ENCODE measurements around the gene MPPE1.
A peak's percentile ranks its signal among the peaks of the same experiment; 100 is the strongest.
"Not testable (repeated sequence)": the region's sequence is repeated elsewhere in the genome, so short reads cannot be mapped to it uniquely, and the experiment has no call there.

The MPPE1 gene, protein sequence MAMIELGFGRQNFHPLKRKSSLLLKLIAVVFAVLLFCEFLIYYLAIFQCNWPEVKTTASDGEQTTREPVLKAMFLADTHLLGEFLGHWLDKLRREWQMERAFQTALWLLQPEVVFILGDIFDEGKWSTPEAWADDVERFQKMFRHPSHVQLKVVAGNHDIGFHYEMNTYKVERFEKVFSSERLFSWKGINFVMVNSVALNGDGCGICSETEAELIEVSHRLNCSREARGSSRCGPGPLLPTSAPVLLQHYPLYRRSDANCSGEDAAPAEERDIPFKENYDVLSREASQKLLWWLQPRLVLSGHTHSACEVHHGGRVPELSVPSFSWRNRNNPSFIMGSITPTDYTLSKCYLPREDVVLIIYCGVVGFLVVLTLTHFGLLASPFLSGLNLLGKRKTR

DNA sequence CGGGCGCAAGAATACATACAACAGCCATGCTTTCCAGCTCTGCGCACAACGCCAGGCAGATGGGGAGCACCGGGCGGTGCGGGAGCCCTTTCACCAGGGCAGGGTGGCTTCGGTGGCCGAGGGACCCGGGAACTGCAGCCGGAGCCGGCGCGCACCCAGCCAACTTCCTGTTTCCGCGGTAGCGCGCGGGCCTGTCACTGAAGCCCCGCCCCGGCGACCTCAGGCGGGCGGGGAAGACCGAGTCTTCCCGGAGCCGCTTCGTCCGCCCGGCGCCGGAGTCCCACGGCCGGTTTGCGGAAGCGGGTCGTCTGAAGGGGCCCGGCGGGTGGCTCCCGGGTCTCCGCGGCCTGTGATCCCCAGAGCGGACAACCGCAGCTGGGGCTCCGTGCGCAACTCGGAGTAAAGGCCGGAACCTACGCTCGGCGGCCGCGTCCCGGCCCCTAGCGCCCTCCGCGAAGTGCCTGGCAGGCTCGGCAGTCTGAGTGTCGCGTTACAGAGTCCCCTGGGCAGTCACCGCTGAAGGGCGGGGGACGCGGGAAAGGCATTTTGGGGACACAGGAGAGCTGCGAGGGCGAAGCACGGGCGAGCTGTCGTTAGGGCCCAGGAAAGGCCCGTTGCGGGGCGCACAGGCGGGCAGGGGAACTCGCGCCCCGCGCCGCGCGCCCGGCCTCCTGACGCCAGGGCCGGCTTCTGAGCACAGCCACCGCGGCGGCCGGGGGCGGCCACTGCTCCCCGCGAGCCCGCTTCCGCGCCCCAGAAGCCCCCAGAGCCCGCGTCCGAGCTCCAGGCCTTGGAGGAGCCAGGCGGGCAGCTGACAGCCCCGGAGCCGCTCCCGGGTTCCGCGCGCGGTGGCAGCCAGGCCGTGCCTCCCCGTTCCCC lies at the start of gene MPPE1:
Gene MPPE1 (minus strand): TSS at position 136 of the 879 bp plus-strand sequence. CDS start 11,053 bp downstream, outside the sequence.
- H3K9me3 Mint-ChIP-seq: no peaks in the 10 kb centered on the region
- H3K4me3 Mint-ChIP-seq: peak within 1 kb of the TSS; percentile 83
- ATAC-seq (peak; percentile 95), DNase-seq (ENCODE audit: low spot score in 2 of 2) (peak; percentile 79 to 89)
- H3K27ac Mint-ChIP-seq: peak within 1 kb of the TSS; percentile 89
- H3K36me3 Mint-ChIP-seq: peaks cover 21% of the 10 kb centered on the region
- H3K4me1 Mint-ChIP-seq: peaks cover 12% of the 10 kb centered on the region

DNA sequence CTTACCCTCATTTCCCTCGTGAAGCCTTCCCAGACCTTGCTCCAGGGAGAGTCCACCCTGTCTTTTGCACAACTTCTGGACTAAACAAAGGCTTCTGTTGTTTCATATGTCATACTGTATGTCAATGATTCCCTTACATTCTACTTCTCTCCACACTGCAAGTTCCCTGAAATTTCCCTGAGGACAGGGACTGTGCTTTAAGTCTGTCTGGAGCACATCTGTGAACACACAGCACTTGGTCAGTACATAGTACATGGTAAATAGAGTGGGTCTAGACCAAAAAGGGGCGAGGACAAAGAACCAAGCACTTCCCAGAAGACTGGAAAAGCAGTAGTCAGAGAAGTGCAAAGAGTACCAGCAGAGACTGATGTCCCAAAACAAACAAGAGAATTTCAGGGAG lies 49.5 kb upstream of the MPPE1 start:
- H3K4me1 Mint-ChIP-seq: no peaks in the 10 kb centered on the region
- DNase-seq (ENCODE audit: low spot score in 2 of 2) (no peak), ATAC-seq (no peak)
- H3K36me3 Mint-ChIP-seq: no peaks in the 10 kb centered on the region
- H3K27ac Mint-ChIP-seq: no peak overlapping the region
- H3K4me3 Mint-ChIP-seq: no peak overlapping the region
- H3K9me3 Mint-ChIP-seq: peaks cover 10% of the 10 kb centered on the region

DNA sequence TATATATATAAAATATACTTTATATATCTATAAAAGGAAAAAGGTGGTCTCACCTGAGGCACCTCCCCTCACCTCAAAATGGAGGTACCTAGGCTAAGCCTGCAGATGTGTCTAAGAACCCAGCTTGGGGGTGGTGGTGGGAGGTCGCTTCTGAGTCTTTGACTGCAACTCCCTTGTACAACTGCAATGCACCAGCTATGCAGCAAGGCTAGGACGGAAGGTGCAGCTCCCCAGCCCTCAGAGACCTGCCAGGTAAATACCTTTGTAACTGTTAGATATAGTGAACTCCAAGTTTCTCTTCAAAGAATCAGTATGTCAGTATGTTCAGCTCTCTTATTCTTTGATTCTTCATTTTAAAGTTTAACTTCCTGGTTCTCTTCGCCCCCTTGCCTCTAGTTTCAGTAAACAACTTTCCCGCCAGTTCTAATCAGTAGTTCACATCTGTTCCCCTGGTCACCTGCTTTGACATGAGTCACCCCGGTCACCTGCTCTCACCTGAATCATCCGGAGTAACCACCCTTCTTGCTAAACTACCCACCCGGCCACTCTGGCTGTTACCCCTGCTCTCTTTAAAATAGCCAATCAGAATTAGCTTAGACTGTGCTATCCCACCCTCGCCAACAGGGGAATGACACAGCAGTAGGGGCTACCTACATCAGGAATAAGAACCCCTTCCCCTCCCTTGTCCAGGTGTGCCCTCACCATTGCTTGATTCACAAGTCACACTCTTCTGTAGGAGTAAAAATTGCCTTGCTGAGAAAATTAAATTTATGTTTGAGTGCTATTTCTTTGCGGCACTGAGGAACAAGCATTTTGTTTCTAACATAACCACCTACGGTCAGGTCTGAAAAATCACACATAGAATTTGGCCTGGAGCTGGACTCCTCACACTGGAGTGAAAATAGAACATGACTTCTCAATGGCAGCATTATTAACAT lies 48.5 kb upstream of the MPPE1 start:
- Mint-ChIP-seq H3K9me3 (peaks cover 10% of the 10 kb centered on the region), H3K4me3 (no peak overlapping the region), H3K36me3 (no peaks in the 10 kb centered on the region), H3K27ac (no peak overlapping the region), H3K4me1 (no peaks in the 10 kb centered on the region)
- ATAC-seq (no peak), DNase-seq (ENCODE audit: low spot score in 2 of 2) (no peak)

DNA sequence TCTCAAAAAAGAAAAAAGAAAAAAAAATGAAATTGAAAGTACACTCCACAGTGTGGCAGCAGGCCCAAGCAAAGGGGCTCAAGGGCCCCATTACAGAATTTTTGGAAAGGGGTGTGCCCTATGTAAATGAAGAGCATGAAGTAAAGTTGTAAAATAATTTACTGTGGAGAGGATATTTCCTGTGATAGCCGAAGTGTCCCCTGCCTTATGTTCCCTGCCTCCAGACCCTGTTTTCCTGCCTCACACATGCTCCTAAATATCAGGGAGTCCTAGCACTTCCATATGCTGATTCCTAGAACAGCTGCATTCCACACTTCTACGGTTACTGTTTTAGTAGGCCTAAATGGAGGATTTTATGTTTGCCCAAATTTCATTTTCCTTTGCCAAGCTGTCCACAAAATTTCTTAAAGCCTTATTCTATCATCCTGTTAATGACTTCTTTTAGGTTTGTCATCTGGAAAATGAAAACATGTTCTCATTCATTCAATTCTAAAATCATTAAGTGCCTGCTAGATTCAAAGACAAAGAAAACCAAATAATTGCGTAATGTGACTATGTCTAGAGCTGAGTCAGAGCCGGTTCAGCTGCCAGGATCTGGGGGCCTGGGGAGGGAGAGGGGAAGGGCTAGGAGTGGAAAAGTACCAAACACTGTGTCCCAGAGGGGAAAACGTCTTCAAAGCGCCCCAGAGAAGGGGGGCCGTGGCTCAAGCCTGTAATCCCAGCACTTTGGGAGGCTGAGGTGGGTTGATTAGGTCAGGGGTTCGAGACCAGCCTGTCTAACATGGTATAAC lies 47.3 kb upstream of the MPPE1 start:
- no peak for DNase-seq (ENCODE audit: low spot score in 2 of 2)

DNA sequence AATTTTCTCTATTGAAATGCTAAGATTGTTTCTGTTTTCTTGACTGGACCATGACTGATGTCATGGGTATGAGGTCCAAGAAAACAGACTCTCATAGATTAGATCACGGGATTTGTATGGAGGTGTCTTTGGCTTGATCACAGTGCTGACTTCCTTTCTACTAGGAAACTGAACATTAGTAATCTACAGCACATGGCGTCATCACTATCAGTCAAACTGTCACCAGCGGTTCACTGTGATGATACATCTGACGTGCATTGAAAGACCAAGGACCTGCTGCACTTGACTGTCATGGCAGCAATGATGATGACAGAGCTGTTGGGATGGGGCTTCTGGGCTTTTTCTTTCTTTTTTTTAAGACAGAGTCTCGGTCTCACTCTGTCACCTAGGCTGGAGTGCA lies 45.0 kb upstream of the MPPE1 start:
- no peak overlapping the region for H3K27ac Mint-ChIP-seq
- no peaks in the 10 kb centered on the region for H3K4me1 Mint-ChIP-seq
- peaks cover 10% of the 10 kb centered on the region for H3K9me3 Mint-ChIP-seq
- DNase-seq (ENCODE audit: low spot score in 2 of 2): no peak
- no peaks in the 10 kb centered on the region for H3K36me3 Mint-ChIP-seq
- peak; percentile 55 for ATAC-seq
- H3K4me3 Mint-ChIP-seq: no peak overlapping the region

More for the DNA sequence above, 47.3 kb upstream of the MPPE1 start:
- H3K9me3 Mint-ChIP-seq: peaks cover 10% of the 10 kb centered on the region
- H3K36me3 Mint-ChIP-seq: no peaks in the 10 kb centered on the region
- ATAC-seq: no peak
- no peak overlapping the region for H3K27ac Mint-ChIP-seq
- H3K4me3 Mint-ChIP-seq: no peak overlapping the region
- no peaks in the 10 kb centered on the region for H3K4me1 Mint-ChIP-seq

DNA sequence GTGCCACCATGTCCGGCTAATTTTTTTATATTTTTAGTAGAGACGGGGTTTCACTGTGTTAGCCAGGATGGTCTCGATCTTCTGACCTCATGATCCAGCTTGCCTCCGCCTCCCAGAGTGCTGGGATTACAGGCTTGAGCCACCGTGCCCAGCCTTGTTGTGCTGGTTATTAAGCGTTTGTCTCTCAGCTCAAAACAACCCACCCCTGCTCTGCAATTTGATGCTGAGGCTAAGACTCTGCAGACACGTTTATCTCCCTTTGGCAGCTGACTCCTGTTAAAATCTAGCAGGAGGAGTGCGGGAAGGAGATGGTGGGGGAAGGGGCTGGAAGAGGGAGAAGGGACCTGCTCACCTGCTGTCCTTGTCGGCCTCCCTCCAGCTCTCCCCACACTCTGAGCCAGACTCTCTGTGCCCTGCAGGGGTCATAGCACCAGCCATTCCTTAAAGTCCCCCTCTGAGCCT lies 43.3 kb upstream of the MPPE1 start:
- H3K4me3 Mint-ChIP-seq: no peak overlapping the region
- peak overlapping the region; percentile 40 for H3K27ac Mint-ChIP-seq
- ATAC-seq (no peak), DNase-seq (ENCODE audit: low spot score in 2 of 2) (no peak)
- H3K36me3 Mint-ChIP-seq: no peaks in the 10 kb centered on the region
- H3K4me1 Mint-ChIP-seq: peaks cover 11% of the 10 kb centered on the region
- no peaks in the 10 kb centered on the region for H3K9me3 Mint-ChIP-seq

DNA sequence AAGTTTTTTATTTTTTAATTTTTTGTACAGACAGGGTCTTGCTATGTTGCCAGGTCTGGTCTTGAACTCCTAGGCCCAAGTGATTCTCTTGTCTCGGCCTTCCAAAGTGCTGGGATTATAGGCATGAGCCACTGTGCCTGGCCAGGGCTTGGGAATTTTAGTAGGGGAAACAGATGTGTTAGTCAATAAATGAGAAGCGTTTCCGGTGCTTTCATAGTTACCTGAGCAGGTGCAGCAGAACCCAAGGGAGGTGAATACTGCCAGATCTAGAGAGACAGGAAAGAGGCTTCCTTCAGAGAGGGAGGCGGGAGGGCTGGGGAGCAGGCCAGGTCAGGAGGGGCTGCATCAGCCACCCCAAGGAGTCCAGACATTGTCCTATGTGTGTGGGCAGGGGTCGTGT lies 42.7 kb upstream of the MPPE1 start:
- no peak overlapping the region for H3K4me3 Mint-ChIP-seq
- no peaks in the 10 kb centered on the region for H3K36me3 Mint-ChIP-seq
- H3K27ac Mint-ChIP-seq: no peak overlapping the region
- DNase-seq (ENCODE audit: low spot score in 2 of 2): no peak
- no peak for ATAC-seq
- H3K9me3 Mint-ChIP-seq: no peaks in the 10 kb centered on the region
- H3K4me1 Mint-ChIP-seq: peaks cover 12% of the 10 kb centered on the region

DNA sequence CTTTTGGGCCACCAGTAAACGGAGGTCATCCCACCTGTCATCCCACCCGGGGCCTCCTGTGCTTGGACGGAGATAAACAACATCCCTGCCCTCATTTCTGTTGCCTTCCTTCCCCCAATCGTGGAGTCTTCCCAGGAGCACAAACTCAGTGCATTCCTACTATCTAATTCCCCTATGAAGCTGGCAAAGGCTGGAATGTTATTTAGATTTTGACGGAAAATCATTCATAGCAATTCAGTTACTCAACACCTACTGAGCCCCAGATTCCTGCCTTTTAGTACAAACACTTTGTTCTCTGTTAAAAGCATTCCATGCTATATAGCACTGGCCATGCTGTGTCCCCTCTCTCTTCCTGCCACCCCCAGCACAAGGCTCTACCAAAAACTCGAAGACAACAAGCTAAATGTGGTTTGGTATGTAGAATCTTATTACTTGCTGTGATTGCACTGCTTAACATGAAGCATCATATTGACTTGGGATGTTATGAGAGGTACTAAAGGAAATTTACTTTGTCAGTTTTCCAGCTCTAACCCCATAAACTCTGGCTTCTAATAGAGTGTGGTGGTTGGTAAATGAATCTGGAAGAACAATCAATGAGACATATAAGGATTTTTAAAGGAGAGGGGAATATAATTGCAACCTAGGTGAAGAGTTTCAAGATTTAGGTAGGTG lies 40.9 kb upstream of the MPPE1 start:
- H3K36me3 Mint-ChIP-seq: no peaks in the 10 kb centered on the region
- DNase-seq (ENCODE audit: low spot score in 2 of 2) (no peak), ATAC-seq (no peak)
- H3K9me3 Mint-ChIP-seq: no peaks in the 10 kb centered on the region
- H3K27ac Mint-ChIP-seq: no peak overlapping the region
- H3K4me3 Mint-ChIP-seq: no peak overlapping the region
- H3K4me1 Mint-ChIP-seq: peaks cover 12% of the 10 kb centered on the region

DNA sequence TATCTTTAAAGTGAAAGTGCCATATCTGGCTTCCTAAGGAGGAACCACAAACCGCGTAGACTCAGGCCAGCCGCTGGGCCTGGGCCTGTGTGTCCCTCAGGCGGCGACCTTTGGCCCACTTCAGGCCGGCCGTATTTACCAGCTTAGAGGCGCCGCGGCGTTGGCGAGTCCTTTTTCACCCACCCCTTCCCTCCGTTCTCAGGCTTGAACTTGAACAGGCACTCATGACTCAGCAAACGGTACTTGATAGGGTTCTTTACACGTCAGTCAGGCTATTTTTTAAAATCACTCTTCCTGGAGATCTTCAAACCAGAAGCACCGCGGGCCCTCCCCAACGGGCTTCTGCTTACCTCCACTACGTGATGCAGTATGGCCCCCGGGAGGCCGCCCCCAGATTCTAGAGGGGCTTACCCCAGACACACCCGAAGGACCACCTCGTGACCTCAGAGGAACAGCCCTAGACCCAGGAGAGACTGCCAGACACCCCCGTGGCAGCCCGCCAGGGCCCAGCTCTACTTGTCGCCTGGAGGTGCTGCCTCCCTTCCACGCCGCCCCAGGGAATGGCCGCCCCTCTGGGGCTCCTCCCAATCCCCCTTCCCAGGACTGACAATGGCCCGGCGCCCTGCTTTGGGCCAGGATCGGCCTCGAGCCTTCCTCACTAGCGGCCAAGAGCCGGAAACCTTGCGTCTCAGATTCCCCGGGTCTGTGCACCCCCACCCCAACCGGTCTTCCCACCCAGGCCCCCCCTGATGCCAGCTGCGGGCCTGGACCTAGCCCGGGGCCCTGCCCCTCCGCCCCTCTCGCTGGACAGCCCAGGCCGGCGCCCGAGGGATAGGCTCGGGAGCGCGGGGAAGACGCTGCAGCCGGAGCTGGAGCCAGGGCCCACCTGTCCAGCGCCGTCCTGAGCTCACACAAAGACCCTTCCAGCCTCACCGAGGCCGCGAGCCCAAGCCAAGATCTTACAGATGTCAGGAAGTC lies 39.4 kb upstream of the MPPE1 start:
- Mint-ChIP-seq H3K4me3 (peak overlapping the region; percentile 72), H3K27ac (peak overlapping the region; percentile 94), H3K36me3 (no peaks in the 10 kb centered on the region), H3K4me1 (peaks cover 12% of the 10 kb centered on the region), H3K9me3 (no peaks in the 10 kb centered on the region)
- ATAC-seq (peak; percentile 94), DNase-seq (ENCODE audit: low spot score in 2 of 2) (peak; percentile 36 to 80)

DNA sequence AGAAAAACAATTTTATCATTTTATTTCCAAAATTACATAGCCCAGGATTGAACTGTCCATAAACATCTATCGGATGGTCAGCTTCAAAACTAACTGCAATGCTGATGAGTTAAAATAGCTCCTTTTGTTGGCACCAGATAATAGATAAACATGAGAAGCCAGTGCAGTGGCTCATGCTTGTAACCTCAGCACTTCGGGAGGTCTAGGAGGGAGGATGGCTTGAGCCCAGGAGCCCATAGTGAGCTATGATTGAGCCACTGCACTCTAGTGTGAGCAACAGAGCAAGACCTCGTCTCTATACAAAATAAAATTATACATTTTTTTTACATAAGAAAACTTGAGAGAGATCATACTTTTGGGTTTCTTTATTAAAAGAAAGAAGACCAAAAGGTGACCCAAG lies 38.6 kb upstream of the MPPE1 start:
- ATAC-seq (no peak), DNase-seq (ENCODE audit: low spot score in 2 of 2) (no peak)
- H3K27ac Mint-ChIP-seq: peak overlapping the region; percentile 94
- no peaks in the 10 kb centered on the region for H3K36me3 Mint-ChIP-seq
- H3K9me3 Mint-ChIP-seq: no peaks in the 10 kb centered on the region
- H3K4me3 Mint-ChIP-seq: peak overlapping the region; percentile 72
- peaks cover 12% of the 10 kb centered on the region for H3K4me1 Mint-ChIP-seq

DNA sequence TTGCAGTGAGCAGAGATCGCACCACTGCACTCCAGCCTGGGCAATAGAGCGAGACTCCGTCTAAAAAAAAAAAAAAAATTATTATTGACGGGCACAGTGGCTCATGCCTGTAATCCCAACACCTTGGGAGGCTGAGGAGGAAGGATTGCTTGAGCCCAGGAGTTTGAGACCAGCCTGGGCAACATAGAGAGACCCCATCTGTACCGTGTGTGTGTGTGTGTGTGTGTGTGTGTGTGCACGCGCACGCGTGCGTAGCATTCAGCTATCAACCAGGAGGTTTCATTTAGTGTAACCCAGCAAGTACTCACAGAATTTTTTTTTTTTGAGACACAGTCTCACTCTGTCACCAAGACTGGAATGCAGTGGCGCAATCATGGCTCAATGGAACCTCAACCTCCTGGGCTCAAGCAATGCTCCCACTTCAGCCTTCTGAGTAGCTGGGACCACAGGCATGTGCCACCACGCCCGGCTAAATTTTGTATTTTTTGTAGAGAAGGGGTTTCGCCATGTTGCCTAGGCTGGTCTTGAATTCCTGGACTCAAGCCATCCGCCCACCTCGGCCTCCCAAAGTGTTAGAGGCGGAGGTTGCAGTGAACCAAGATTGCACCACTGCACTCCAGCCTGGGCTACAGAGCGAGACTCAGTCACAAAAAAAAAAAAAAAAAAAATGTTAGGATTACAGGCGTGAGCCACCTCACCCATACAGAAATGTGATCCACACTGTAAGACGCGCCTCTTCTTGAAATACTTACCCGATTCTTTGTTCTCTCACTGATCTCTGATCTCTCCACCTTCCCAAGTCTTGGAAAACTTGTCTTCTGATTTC lies 37.9 kb upstream of the MPPE1 start:
- not testable (repeated sequence) for H3K4me3 Mint-ChIP-seq; H3K9me3 Mint-ChIP-seq; ATAC-seq; H3K27ac Mint-ChIP-seq; DNase-seq (ENCODE audit: low spot score in 2 of 2); H3K36me3 Mint-ChIP-seq
- peaks cover 12% of the 10 kb centered on the region for H3K4me1 Mint-ChIP-seq

DNA sequence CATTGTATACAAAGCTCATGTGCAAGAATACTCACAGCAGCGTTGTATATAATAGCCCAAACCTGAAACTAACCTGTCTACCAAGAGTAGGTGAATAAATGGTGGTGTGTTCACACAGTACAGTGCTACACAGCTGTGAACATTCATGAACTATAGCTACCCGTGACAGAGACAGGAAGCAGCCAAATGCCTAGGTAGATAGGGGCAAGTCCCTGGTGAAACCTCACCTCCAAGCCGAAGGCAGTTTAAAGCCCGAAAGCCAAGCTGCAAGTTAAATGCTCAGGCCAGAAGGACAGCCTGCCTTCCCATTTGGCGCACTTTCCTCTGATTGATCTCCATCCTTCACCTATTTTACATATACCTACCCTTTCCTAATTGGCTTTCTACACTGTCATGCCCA lies 36.7 kb upstream of the MPPE1 start:
- DNase-seq (ENCODE audit: low spot score in 2 of 2) (no peak), ATAC-seq (no peak)
- H3K9me3 Mint-ChIP-seq: no peaks in the 10 kb centered on the region
- H3K4me1 Mint-ChIP-seq: peaks cover 12% of the 10 kb centered on the region
- no peaks in the 10 kb centered on the region for H3K36me3 Mint-ChIP-seq
- no peak overlapping the region for H3K4me3 Mint-ChIP-seq
- H3K27ac Mint-ChIP-seq: no peak overlapping the region

Measured in stimulated activated effector memory CD8-positive, alpha-beta T cell treated with anti-CD3 and anti-CD28 coated beads, Interleukin-12 subunit alpha, Interleukin-12 subunit beta, amount 100 ng/mL, for 72 hours (primary cell).